ENCODE results near the gene GGA2.

The GGA2 gene

GRCh38 chr16:23499801-23500200, 10.5 kb downstream of the GGA2 start:
- TF ChIP-seq, protein P1, sequence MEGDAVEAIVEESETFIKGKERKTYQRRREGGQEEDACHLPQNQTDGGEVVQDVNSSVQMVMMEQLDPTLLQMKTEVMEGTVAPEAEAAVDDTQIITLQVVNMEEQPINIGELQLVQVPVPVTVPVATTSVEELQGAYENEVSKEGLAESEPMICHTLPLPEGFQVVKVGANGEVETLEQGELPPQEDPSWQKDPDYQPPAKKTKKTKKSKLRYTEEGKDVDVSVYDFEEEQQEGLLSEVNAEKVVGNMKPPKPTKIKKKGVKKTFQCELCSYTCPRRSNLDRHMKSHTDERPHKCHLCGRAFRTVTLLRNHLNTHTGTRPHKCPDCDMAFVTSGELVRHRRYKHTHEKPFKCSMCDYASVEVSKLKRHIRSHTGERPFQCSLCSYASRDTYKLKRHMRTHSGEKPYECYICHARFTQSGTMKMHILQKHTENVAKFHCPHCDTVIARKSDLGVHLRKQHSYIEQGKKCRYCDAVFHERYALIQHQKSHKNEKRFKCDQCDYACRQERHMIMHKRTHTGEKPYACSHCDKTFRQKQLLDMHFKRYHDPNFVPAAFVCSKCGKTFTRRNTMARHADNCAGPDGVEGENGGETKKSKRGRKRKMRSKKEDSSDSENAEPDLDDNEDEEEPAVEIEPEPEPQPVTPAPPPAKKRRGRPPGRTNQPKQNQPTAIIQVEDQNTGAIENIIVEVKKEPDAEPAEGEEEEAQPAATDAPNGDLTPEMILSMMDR (IDR thresholded peaks at IDR 0.05; ENCODE audit: low read depth, low read length), result no peak
- in situ Hi-C loops (cut with HindIII; ENCODE audit: low sequenced_read_pairs), result no loop called here
- no peak overlapping the region for H3K4me3 ChIP-seq (ENCODE audit: low read depth, low read length)
- no peak for DNase-seq (ENCODE audit: low read depth, low spot score)

DNA sequence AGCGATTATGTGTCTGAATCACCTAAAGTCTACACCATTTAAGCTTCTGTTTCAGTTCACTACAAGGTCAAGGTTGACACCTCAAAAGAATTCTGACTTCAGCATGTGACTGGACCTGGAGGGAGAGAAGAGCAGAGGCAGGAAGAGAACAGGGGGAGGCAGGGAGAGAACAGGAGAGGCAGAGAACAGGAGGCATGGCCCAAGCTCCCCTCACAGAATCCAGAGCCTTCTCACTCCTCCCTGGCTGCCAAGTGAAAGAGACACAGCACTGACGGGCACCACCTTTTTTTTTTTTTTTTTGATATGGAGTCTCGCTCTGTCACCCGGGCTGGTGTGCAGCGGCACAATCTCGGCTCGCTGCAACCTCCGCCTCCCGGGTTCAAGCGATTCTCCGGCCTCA, 11.4 kb downstream of the GGA2 start:
- no peak for DNase-seq (ENCODE audit: low read depth, low spot score)
- TF ChIP-seq, protein P1 (IDR thresholded peaks at IDR 0.05; ENCODE audit: low read depth, low read length), result no peak
- in situ Hi-C loops (cut with HindIII; ENCODE audit: low sequenced_read_pairs), result no loop called here
- H3K4me3 ChIP-seq (ENCODE audit: low read depth, low read length), result no peak overlapping the region

GRCh38 chr16:23497543-23497868, 12.8 kb downstream of the GGA2 start:
- TF ChIP-seq, protein P1 (IDR thresholded peaks at IDR 0.05; ENCODE audit: low read depth, low read length), result no peak
- no peak overlapping the region for H3K4me3 ChIP-seq (ENCODE audit: low read depth, low read length)
- no peak for DNase-seq (ENCODE audit: low read depth, low spot score)
- in situ Hi-C loops (cut with HindIII; ENCODE audit: low sequenced_read_pairs), result no loop called here

DNA sequence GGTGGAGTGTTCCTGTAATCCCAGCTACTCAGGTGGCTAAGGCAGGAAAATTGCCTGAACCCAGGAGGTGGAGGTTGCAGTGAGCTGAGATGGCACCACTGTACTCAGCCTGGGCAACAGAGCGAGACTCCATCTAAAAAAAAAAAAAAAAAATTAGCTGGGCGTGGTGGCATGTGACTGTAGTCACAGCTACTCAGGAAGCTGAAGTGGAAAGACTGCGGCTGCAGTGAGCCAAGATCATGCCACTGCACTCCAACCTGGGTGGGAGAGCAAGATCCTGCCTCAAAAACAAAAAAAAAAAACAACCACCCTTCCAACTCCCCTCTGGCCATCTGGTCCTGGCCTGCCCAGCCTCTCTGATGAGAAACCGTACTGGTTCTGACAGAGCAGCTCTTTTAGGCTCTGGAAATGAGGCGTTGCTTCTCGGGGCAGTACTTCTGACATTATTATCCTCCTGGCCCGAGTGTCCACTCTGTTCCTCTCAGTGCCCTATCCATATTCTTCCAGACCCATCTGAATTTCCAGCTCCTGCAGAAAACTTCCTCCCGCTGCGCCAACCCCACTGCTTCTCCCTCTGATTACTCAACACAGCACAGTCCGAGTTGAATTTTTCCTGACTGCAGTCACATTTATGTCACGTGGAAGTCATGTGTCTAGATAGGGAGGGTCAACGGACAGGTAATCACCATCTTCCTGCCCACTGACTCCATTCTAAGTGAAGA, 13.3 kb downstream of the GGA2 start:
- in situ Hi-C loops (cut with HindIII; ENCODE audit: low sequenced_read_pairs), result no loop called here
- TF ChIP-seq, protein P1 (IDR thresholded peaks at IDR 0.05; ENCODE audit: low read depth, low read length), result no peak
- no peak for DNase-seq (ENCODE audit: low read depth, low spot score)
- no peak overlapping the region for H3K4me3 ChIP-seq (ENCODE audit: low read depth, low read length)

DNA sequence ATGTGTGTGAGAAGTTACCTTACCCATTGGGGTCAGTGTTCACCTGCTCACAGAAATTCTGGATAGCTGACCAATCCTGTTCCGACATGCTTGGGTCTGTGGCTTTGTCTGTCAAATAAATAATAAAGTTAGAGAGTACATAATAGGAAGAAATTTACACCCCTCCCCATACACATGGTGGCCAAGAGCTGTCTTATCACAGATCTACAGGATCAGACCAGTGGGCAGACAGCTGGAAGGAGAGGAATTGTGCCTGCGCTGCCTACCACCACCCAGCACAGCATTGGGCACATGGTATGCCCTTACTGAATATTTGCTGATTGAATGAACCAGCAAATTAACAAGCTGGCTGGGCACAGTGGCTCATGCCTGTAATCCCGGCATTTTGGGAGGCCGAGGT, 14.6 kb downstream of the GGA2 start:
- H3K4me3 ChIP-seq (ENCODE audit: low read depth, low read length), result no peak overlapping the region
- in situ Hi-C loops (cut with HindIII; ENCODE audit: low sequenced_read_pairs), result no loop called here
- no peak for DNase-seq (ENCODE audit: low read depth, low spot score)
- TF ChIP-seq, protein P1 (IDR thresholded peaks at IDR 0.05; ENCODE audit: low read depth, low read length), result no peak

- TF ChIP-seq, protein P1 (IDR thresholded peaks at IDR 0.05; ENCODE audit: low read depth, low read length), result no peak
- DNase-seq (ENCODE audit: low read depth, low spot score), result no peak
- no peak overlapping the region for H3K4me3 ChIP-seq (ENCODE audit: low read depth, low read length)
- in situ Hi-C loops (cut with HindIII; ENCODE audit: low sequenced_read_pairs), result no loop called here
These were observed 16.1 kb downstream of the GGA2 start for GRCh38 chr16:23494188-23494587.

All from astrocyte of the spinal cord (primary cell).